SK-N-SH (cell line): ENCODE data around the gene DUOXA2. TPM values are rescaled to one million over a fixed set of nuclear protein-coding genes. Genes with fewer than 3 reads are reported as not detected.

Experiments used
- CTCF ChIA-PET: fragments of 300-600, 350-600 bp; formaldehyde crosslinking; extraction: SDS; loops from one replicate; lab custom pipeline; 2021; lab: Yijun Ruan, JAX
- POLR2A ChIA-PET: fragments of 350-600 bp; sonication (Branson Sonifier 250); formaldehyde crosslinking; extraction: SDS; loops from one replicate; lab custom pipeline; 2020; ENCODE audit warnings: antibody characterized with exemption, inconsistent platforms; lab: Yijun Ruan, JAX
- DNase-seq: peaks from one replicate; pipeline ENCODE4 v3.0.0; 2012
- H2AFZ ChIP-seq: fragments of 200-600 bp; sonication (generic); 2 replicates; pipeline ENCODE4 v1.8.1; 2016; ENCODE audit warnings: antibody characterized with exemption, mild to moderate bottlenecking, low read depth
- H3F3A ChIP-seq: fragments of 200-600 bp; sonication (generic); replicated peaks from 2 replicates; pipeline ENCODE3; 2016; ENCODE audit warnings: antibody characterized with exemption, mild to moderate bottlenecking; ENCODE audit not compliant: insufficient read depth
- H3K27ac ChIP-seq, 2 experiments: fragments of 200-500 bp in 1 of 2; fragments of 200-600 bp in 1 of 2; sonication (Bioruptor generic) in 1 of 2; sonication (generic), shearing (Covaris generic) in 1 of 2; 2 replicates each; pipeline versions ENCODE4 v1.5.1 to v1.6.1; 2014 to 2016; ENCODE audit warnings: low read depth in 2 of 2, inconsistent platforms in 1 of 2, low read length in 1 of 2, mild to moderate bottlenecking in 1 of 2, mixed read lengths in 1 of 2
- H3K27me3 ChIP-seq: fragments of 200-600 bp; sonication (generic), shearing (Covaris generic); 2 replicates; pipeline ENCODE4 v1.6.1; 2016; ENCODE audit warnings: mixed run types; ENCODE audit not compliant: insufficient read depth
- H3K36me3 ChIP-seq, 2 experiments: fragments of 200-500 bp in 1 of 2; fragments of 200-600 bp in 1 of 2; sonication (Bioruptor generic) in 1 of 2; sonication (generic) in 1 of 2; replicated peaks in 1 of 2; 2 replicates each; pipeline versions ENCODE3 to v1.5.1; 2014 to 2016; ENCODE audit warnings: low read length in 1 of 2, mild to moderate bottlenecking in 1 of 2; ENCODE audit not compliant: insufficient read depth in 2 of 2, control insufficient read depth in 1 of 2
- H3K4me1 ChIP-seq, 2 experiments: fragments of 200-500 bp in 1 of 2; fragments of 200-600 bp in 1 of 2; sonication (Bioruptor generic) in 1 of 2; sonication (generic), shearing (Covaris generic) in 1 of 2; 2 replicates each; pipeline versions ENCODE4 v1.5.1 to v1.6.1; 2014 to 2016; ENCODE audit warnings: low read depth in 1 of 2, low read length in 1 of 2, mixed run types in 1 of 2; ENCODE audit not compliant: insufficient read depth in 2 of 2, control insufficient read depth in 1 of 2
- H3K4me2 ChIP-seq: fragments of 200-600 bp; sonication (generic), shearing (Covaris generic); 2 replicates; pipeline ENCODE4 v1.6.1; 2017; ENCODE audit warnings: mixed run types
- H3K4me3 ChIP-seq, 2 experiments: fragments of 200-500 bp in 1 of 2; fragments of 200-600 bp in 1 of 2; sonication (Bioruptor generic) in 1 of 2; sonication (generic), shearing (Covaris generic) in 1 of 2; 2 replicates each; pipeline versions ENCODE4 v1.5.1 to v1.8.1; 2014 to 2016; ENCODE audit warnings: low read depth in 2 of 2, inconsistent platforms in 1 of 2, low read length in 1 of 2, mild to moderate bottlenecking in 1 of 2, mixed read lengths in 1 of 2, moderate library complexity in 1 of 2
- H3K79me2 ChIP-seq: fragments of 200-600 bp; sonication (generic); 2 replicates; pipeline ENCODE4 v1.8.1; 2017; ENCODE audit warnings: mild to moderate bottlenecking; ENCODE audit not compliant: insufficient read depth
- H3K9ac ChIP-seq: fragments of 200-600 bp; sonication (generic); 2 replicates; pipeline ENCODE4 v1.6.1; 2017; ENCODE audit warnings: mixed run types
- H3K9me2 ChIP-seq: fragments of 200-600 bp; sonication (generic); 2 replicates; pipeline ENCODE4 v1.6.1; 2017; ENCODE audit warnings: mixed run types
- H3K9me3 ChIP-seq: fragments of 200-600 bp; sonication (generic); 2 replicates; pipeline ENCODE4 v1.6.1; 2017; ENCODE audit warnings: mixed run types, mild to moderate bottlenecking, moderate library complexity
- H4K20me1 ChIP-seq: fragments of 200-600 bp; sonication (generic); 2 replicates; pipeline ENCODE4 v1.6.1; 2017; ENCODE audit warnings: mild to moderate bottlenecking, mixed run types; ENCODE audit not compliant: insufficient read depth
- CHD2 ChIP-seq: fragments of 150-350 bp; IDR thresholded peaks from 2 replicates; pipeline ENCODE4 v1.6.1; 2018; ENCODE audit warnings: low read length; ENCODE audit not compliant: partially characterized antibody
- ELF1 ChIP-seq: IDR thresholded peaks from 2 replicates; pipeline ENCODE4 v1.4.0; 2012
- FOXJ3 ChIP-seq: sonication (generic); formaldehyde crosslinking; IDR thresholded peaks from 2 replicates; pipeline ENCODE4 v1.5.1; 2020; ENCODE audit warnings: mild to moderate bottlenecking, missing genetic modification reagents
- JUND ChIP-seq: IDR thresholded peaks from 2 replicates; pipeline ENCODE4 v1.4.0; 2012
- MXI1 ChIP-seq: IDR thresholded peaks from 2 replicates; pipeline ENCODE4 v1.6.1; 2012; ENCODE audit warnings: mild to moderate bottlenecking, low read depth, low read length, improper control_type of control experiment
- NFIC ChIP-seq: IDR thresholded peaks from 2 replicates; pipeline ENCODE4 v1.4.0; 2012; ENCODE audit warnings: borderline replicate concordance
- PBX3 ChIP-seq: IDR thresholded peaks from 2 replicates; pipeline ENCODE4; 2012
- RFX5 ChIP-seq: IDR thresholded peaks from 2 replicates; pipeline ENCODE4 v1.6.1; 2012; ENCODE audit warnings: mild to moderate bottlenecking, improper control_type of control experiment, low read length
- SMC3 ChIP-seq: IDR thresholded peaks from 2 replicates; pipeline ENCODE4 v1.6.1; 2012; ENCODE audit warnings: low read depth, low read length, improper control_type of control experiment
- TCF12 ChIP-seq: IDR thresholded peaks from 2 replicates; pipeline ENCODE4 v1.4.0; 2012
- TEAD4 ChIP-seq: IDR thresholded peaks from 2 replicates; pipeline ENCODE4 v1.4.0; 2012; ENCODE audit warnings: mild to moderate bottlenecking, borderline replicate concordance; ENCODE audit not compliant: insufficient read depth
- YY1 ChIP-seq: IDR thresholded peaks from 2 replicates; pipeline ENCODE4 v1.4.0; 2012; ENCODE audit warnings: low read depth, mild to moderate bottlenecking
- ZBTB33 ChIP-seq: IDR thresholded peaks from 2 replicates; pipeline ENCODE4 v1.4.0; 2012; ENCODE audit warnings: low read depth, borderline replicate concordance
- WGBS: methylation state at CpG from one replicate; pipeline ENCODE4 v1.1.6; 2017; ENCODE audit warnings: low lambda C conversion rate; 5-methylcytosine and 5-hydroxymethylcytosine counted together
- polyA plus RNA-seq, 3 experiments: library from polyadenylated mRNA; depleted of rRNA; stranded (reverse); fragments of >200 nt; gene quantifications; 2 replicates each; pipeline ENCODE4 v1.2.3, GENCODE V29; 2012
- TF ChIP-seq, protein P1 (sequence below): IDR thresholded peaks from 2 replicates; pipeline ENCODE4 v1.6.1; 2012; ENCODE audit warnings: mild to moderate bottlenecking, low read depth, low read length, moderate library complexity
- TF ChIP-seq, protein P2 (sequence below): fragments of 150-350 bp; IDR thresholded peaks from 2 replicates; pipeline ENCODE4 v1.6.1; 2016; ENCODE audit warnings: mild to moderate bottlenecking, low read depth, low read length
- TF ChIP-seq, protein P3 (sequence below): fragments of 150-350 bp; IDR thresholded peaks from 2 replicates; pipeline ENCODE4 v1.6.1; 2017; ENCODE audit warnings: antibody characterized with exemption, low read length, low read depth, borderline replicate concordance

Gene DUOXA2
- polyA plus RNA-seq, 1 of the 3 experiments (the other 2 are of a cell fraction): not detected

DNA sequence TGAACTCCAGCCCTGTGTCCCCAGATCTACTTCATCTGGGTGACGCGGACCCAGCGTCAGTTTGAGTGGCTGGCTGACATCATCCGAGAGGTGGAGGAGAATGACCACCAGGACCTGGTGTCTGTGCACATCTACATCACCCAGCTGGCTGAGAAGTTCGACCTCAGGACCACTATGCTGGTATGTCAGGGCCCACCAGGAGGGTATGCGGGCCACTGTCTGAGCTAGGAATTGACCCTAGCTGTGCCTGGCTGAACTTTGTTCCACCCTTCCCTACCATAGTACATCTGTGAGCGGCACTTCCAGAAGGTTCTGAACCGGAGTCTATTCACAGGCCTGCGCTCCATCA, 49.4 kb downstream of the DUOXA2 start (continued):
- TF ChIP-seq PBX3: no peak
- TF ChIP-seq YY1: no peak
- no peak for TF ChIP-seq TEAD4

- POLR2A ChIA-PET: interaction anchor here (0.5 to 1.7 kb wide), 3 partner anchors 20 to 36 kb away, joined by 3 to 7 read pairs (median 3); no protein-coding TSS in a partner anchor
These were observed 50.8 kb downstream of the DUOXA2 start for GRCh38 chr15:45164914-45165313.

More at GRCh38 chr15:45164914-45165313, 50.8 kb downstream of the DUOXA2 start:
- Histone ChIP-seq H3K79me2 (peaks cover 10% of the 10 kb centered on the region; the same call in 1 of the 2 replicates), H3F3A (peaks cover 6% of the 10 kb centered on the region), H3K4me1 (peaks cover 16 to 50% of the 10 kb centered on the region in 2 experiments), H3K27ac (no peak overlapping the region), H3K9me2 (no peaks in the 10 kb centered on the region), H3K9ac (no peak overlapping the region), H3K9me3 (no peaks in the 10 kb centered on the region), H3K27me3 (no peaks in the 10 kb centered on the region), H2AFZ (no peak overlapping the region), H4K20me1 (no peaks in the 10 kb centered on the region), H3K4me3 (no peak overlapping the region), H3K36me3 (no peaks in the 10 kb centered on the region), H3K4me2 (no peak overlapping the region)
- WGBS: 83% methylated on average over 1 of the region's 1 CpG
- DNase-seq: no peak
- TF ChIP-seq ZBTB33 (no peak), YY1 (no peak), RFX5 (no peak), MXI1 (no peak), JUND (no peak), CHD2 (no peak), TCF12 (no peak), NFIC (no peak), FOXJ3 (CRISPR knock-in tag) (no peak), ELF1 (no peak), SMC3 (no peak)
- TF ChIP-seq, protein P1, sequence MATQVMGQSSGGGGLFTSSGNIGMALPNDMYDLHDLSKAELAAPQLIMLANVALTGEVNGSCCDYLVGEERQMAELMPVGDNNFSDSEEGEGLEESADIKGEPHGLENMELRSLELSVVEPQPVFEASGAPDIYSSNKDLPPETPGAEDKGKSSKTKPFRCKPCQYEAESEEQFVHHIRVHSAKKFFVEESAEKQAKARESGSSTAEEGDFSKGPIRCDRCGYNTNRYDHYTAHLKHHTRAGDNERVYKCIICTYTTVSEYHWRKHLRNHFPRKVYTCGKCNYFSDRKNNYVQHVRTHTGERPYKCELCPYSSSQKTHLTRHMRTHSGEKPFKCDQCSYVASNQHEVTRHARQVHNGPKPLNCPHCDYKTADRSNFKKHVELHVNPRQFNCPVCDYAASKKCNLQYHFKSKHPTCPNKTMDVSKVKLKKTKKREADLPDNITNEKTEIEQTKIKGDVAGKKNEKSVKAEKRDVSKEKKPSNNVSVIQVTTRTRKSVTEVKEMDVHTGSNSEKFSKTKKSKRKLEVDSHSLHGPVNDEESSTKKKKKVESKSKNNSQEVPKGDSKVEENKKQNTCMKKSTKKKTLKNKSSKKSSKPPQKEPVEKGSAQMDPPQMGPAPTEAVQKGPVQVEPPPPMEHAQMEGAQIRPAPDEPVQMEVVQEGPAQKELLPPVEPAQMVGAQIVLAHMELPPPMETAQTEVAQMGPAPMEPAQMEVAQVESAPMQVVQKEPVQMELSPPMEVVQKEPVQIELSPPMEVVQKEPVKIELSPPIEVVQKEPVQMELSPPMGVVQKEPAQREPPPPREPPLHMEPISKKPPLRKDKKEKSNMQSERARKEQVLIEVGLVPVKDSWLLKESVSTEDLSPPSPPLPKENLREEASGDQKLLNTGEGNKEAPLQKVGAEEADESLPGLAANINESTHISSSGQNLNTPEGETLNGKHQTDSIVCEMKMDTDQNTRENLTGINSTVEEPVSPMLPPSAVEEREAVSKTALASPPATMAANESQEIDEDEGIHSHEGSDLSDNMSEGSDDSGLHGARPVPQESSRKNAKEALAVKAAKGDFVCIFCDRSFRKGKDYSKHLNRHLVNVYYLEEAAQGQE: no peak
- TF ChIP-seq, protein P2, sequence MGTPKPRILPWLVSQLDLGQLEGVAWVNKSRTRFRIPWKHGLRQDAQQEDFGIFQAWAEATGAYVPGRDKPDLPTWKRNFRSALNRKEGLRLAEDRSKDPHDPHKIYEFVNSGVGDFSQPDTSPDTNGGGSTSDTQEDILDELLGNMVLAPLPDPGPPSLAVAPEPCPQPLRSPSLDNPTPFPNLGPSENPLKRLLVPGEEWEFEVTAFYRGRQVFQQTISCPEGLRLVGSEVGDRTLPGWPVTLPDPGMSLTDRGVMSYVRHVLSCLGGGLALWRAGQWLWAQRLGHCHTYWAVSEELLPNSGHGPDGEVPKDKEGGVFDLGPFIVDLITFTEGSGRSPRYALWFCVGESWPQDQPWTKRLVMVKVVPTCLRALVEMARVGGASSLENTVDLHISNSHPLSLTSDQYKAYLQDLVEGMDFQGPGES: no peak
- TF ChIP-seq, protein P3, sequence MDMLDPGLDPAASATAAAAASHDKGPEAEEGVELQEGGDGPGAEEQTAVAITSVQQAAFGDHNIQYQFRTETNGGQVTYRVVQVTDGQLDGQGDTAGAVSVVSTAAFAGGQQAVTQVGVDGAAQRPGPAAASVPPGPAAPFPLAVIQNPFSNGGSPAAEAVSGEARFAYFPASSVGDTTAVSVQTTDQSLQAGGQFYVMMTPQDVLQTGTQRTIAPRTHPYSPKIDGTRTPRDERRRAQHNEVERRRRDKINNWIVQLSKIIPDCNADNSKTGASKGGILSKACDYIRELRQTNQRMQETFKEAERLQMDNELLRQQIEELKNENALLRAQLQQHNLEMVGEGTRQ: no peak
- CTCF ChIA-PET: interaction anchor here (0.7 to 10.7 kb wide), 8 partner anchors 16 to 293 kb away, joined by 3 to 226 read pairs (median 6); no protein-coding TSS in a partner anchor
